Endothelial cell of umbilical vein (primary cell): Measurements from ENCODE around the gene FARP1. TPM values are rescaled to one million over a fixed set of nuclear protein-coding genes. Genes with fewer than 3 reads are reported as not detected.

Source experiments
- BruUV-seq: library from RNA; stranded (reverse); fragments of 400-500 nt; replicated peaks from 2 replicates; lab custom pipeline; 2021; lab: Mats Ljungman, UMichigan
- CTCF ChIA-PET: fragments of 300-600, 350-600 bp; sonication (Branson Sonifier 250); formaldehyde crosslinking; loops from one replicate; lab custom pipeline; 2021; ENCODE audit warnings: antibody characterized with exemption, inconsistent platforms; lab: Charles Lee
- POLR2A ChIA-PET: fragments of 300-600, 350-600 bp; sonication (Branson Sonifier 250); formaldehyde crosslinking; loops from one replicate; lab custom pipeline; 2021; ENCODE audit warnings: antibody characterized with exemption, inconsistent platforms; lab: Charles Lee
- DNase-seq: peaks from one replicate; pipeline ENCODE4 v3.0.0-alpha.2; 2011; ENCODE audit warnings: low read depth, low spot score
- FAIRE-seq: peaks from 2 replicates; lab custom pipeline; 2011; peaks lifted over from hg19 to GRCh38; lab: Jason Lieb, UNC
- H2AFZ ChIP-seq: 2 replicates; pipeline ENCODE4 v1.6.0; 2012; ENCODE audit warnings: low read depth, low read length, control low read depth, inconsistent platforms
- H3K27ac ChIP-seq: 2 replicates; pipeline ENCODE4 v1.5.1; 2011; ENCODE audit warnings: low read depth, mild to moderate bottlenecking, control low read depth, low read length, moderate library complexity; ENCODE audit not compliant: insufficient read depth
- H3K27me3 ChIP-seq, 2 experiments: 2 replicates each; pipeline versions ENCODE4 v1.6.0 to v1.6.1; 2011; ENCODE audit warnings: low read length in 2 of 2, mixed read lengths in 1 of 2; ENCODE audit not compliant: control insufficient read depth in 2 of 2, insufficient read depth in 2 of 2
- H3K36me3 ChIP-seq, 2 experiments: 2 replicates in 1 of 2; 3 replicates in 1 of 2; pipeline ENCODE4 v1.5.1; 2011; ENCODE audit warnings: low read length in 2 of 2, mild to moderate bottlenecking in 1 of 2, moderate library complexity in 1 of 2; ENCODE audit not compliant: control insufficient read depth in 2 of 2, insufficient read depth in 2 of 2; ENCODE audit errors: extremely low read depth in 1 of 2
- H3K4me1 ChIP-seq: 3 replicates; pipeline ENCODE4 v1.5.1; 2011; ENCODE audit warnings: mild to moderate bottlenecking, low read length; ENCODE audit not compliant: control insufficient read depth, insufficient read depth; ENCODE audit errors: extremely low read depth
- H3K4me2 ChIP-seq: 2 replicates; pipeline ENCODE4 v1.6.1; 2011; ENCODE audit warnings: low read length, control low read depth, mixed read lengths; ENCODE audit not compliant: insufficient read depth
- H3K4me3 ChIP-seq, 3 experiments: fragments of 200-600 bp in 1 of 3; sonication (generic), shearing (Covaris generic) in 1 of 3; replicated peaks in 1 of 3; 2 replicates each; pipeline ENCODE4 v1.5.1; 2011 to 2016; ENCODE audit warnings: control low read depth in 3 of 3, low read length in 3 of 3, mild to moderate bottlenecking in 2 of 3, inconsistent platforms in 1 of 3, low read depth in 1 of 3, moderate library complexity in 1 of 3; ENCODE audit not compliant: insufficient read depth in 1 of 3
- H3K79me2 ChIP-seq: 2 replicates; pipeline ENCODE4 v1.6.0; 2012; ENCODE audit warnings: low read length, inconsistent platforms; ENCODE audit not compliant: control insufficient read depth, insufficient read depth
- H3K9ac ChIP-seq: replicated peaks from 2 replicates; pipeline ENCODE3; 2011; ENCODE audit warnings: low read length, control low read depth; ENCODE audit not compliant: insufficient read depth; ENCODE audit errors: extremely low read depth
- H3K9me1 ChIP-seq: replicated peaks from 3 replicates; pipeline ENCODE4 v1.6.0; 2011; ENCODE audit warnings: mild to moderate bottlenecking, low read length; ENCODE audit not compliant: control insufficient read depth, insufficient read depth; ENCODE audit errors: extremely low read depth
- H3K9me3 ChIP-seq: replicated peaks from 2 replicates; pipeline ENCODE4 v1.5.1; 2012; ENCODE audit warnings: low read length, inconsistent platforms; ENCODE audit not compliant: control insufficient read depth, insufficient read depth
- H4K20me1 ChIP-seq: replicated peaks from 2 replicates; pipeline ENCODE3; 2011; ENCODE audit warnings: mild to moderate bottlenecking, low read length; ENCODE audit not compliant: control insufficient read depth, insufficient read depth; ENCODE audit errors: extremely low read depth
- CTCF ChIP-seq, 2 donors: IDR thresholded peaks; 1 replicate in 1 of 2; 2 replicates in 1 of 2; pipeline ENCODE4 v1.5.1; 2011; ENCODE audit warnings: low read length in 2 of 2, mild to moderate bottlenecking in 2 of 2, moderate library complexity in 2 of 2, control low read depth in 1 of 2, inconsistent platforms in 1 of 2, low read depth in 1 of 2; ENCODE audit not compliant: insufficient read depth in 1 of 2; ENCODE audit errors: extremely low read depth in 1 of 2
- EZH2 ChIP-seq: IDR thresholded peaks from 2 replicates; pipeline ENCODE4 v1.6.1; 2012; ENCODE audit warnings: borderline replicate concordance, low read depth, mild to moderate bottlenecking, moderate library complexity, low read length, inconsistent platforms; ENCODE audit not compliant: severe bottlenecking
- FOS ChIP-seq: IDR thresholded peaks from 2 replicates; pipeline ENCODE4 v1.6.1; 2011; ENCODE audit warnings: mild to moderate bottlenecking, low read length, moderate library complexity, borderline replicate concordance; ENCODE audit not compliant: insufficient read depth
- GATA2 ChIP-seq: IDR thresholded peaks from 2 replicates; pipeline ENCODE4 v1.7.0; 2011; ENCODE audit warnings: low read depth, mild to moderate bottlenecking, moderate library complexity, mixed read lengths, low read length; ENCODE audit not compliant: insufficient read length, insufficient read depth
- JUN ChIP-seq: IDR thresholded peaks from 2 replicates; pipeline ENCODE4 v1.6.1; 2011; ENCODE audit warnings: borderline replicate concordance, low read depth; ENCODE audit not compliant: insufficient read length, insufficient read depth
- MAX ChIP-seq: IDR thresholded peaks from 2 replicates; pipeline ENCODE4 v1.6.1; 2011; ENCODE audit not compliant: insufficient read depth, insufficient read length
- MYC ChIP-seq: IDR thresholded peaks from one replicate; pipeline ENCODE4 v1.6.1; 2011; ENCODE audit warnings: mild to moderate bottlenecking, low read depth, low read length
- POLR2A ChIP-seq: IDR thresholded peaks from 2 replicates; pipeline ENCODE4 v1.6.1; 2012; ENCODE audit warnings: low read depth, mild to moderate bottlenecking, control low read depth, low read length
- POLR2AphosphoS5 ChIP-seq: IDR thresholded peaks from 2 replicates; pipeline ENCODE4 v1.6.1; 2012; ENCODE audit warnings: low read depth, mild to moderate bottlenecking, control low read depth, low read length, moderate library complexity; ENCODE audit not compliant: insufficient read depth
- dilution Hi-C: fragments of 300-500 bp; cut with MboI; formaldehyde crosslinking; loops from one replicate; pipeline ENCODE4 v1.15.0; 2019; ENCODE audit warnings: low sequenced_read_pairs; ENCODE audit not compliant: extremely low pct_ligation_motif_present
- intact Hi-C: fragments of 100-400 bp; cut with micrococcal nuclease; formaldehyde crosslinking; loops from one replicate; pipeline ENCODE4 v1.10.0; 2022
- polyA plus RNA-seq, 4 experiments: library from polyadenylated mRNA; depleted of rRNA in 3 of 4; stranded (reverse) in 3 of 4; unstranded in 1 of 4; fragments of >200 nt; gene quantifications; 2 replicates each; pipeline versions ENCODE4 v1.2.1 to v1.2.3, GENCODE V29; 2011 to 2012; ENCODE audit warnings: missing spikeins in 1 of 4
- total RNA-seq: library from RNA; stranded (reverse); gene quantifications from 2 replicates; pipeline ENCODE4 v1.2.3, GENCODE V29; 2021

Gene FARP1
- total and polyA plus RNA-seq, 2 donors (not counting 3 experiments of a cell fraction or from before 2014, with no cell fraction given) = 19.0 to 77.7 TPM

- no TSS peak for BruUV-seq
- no peak overlapping the region for H3K4me3 ChIP-seq
- no peaks in the 10 kb centered on the region for H4K20me1 ChIP-seq
- intact Hi-C loops = no loop called here
- FAIRE-seq (no peak), DNase-seq (no peak)
- H3K9me3 ChIP-seq = no peaks in the 10 kb centered on the region
- CTCF ChIA-PET = no interaction called here
- H2AFZ ChIP-seq = no peak overlapping the region
- no peak overlapping the region for H3K9ac ChIP-seq
- dilution Hi-C loops = loop anchor here (25.0 kb wide), 1 partner anchor 234 kb away; no protein-coding TSS in a partner anchor
- H3K27me3 ChIP-seq = no peaks in the 10 kb centered on the region
- TF ChIP-seq JUN = no peak
- no peak for TF ChIP-seq GATA2
- no peak for TF ChIP-seq CTCF (IDR thresholded peaks at IDR 0.05; ENCODE audit: extremely low read depth in 1 of 2, insufficient read depth in 1 of 2, low read depth in 1 of 2, low read length in 2 of 2)
- no peak for TF ChIP-seq EZH2
- no peak for TF ChIP-seq MYC
- TF ChIP-seq POLR2AphosphoS5 = no peak
- TF ChIP-seq MAX = no peak
- no peak for TF ChIP-seq POLR2A
- TF ChIP-seq FOS = no peak
- no peak overlapping the region for H3K27ac ChIP-seq
- no peaks in the 10 kb centered on the region for H3K4me1 ChIP-seq
- POLR2A ChIA-PET = no interaction called here
- H3K79me2 ChIP-seq = no peaks in the 10 kb centered on the region
- H3K36me3 ChIP-seq = peaks cover 0 to 5% of the 10 kb centered on the region in 2 experiments
- no peaks in the 10 kb centered on the region for H3K9me1 ChIP-seq
- no peak overlapping the region for H3K4me2 ChIP-seq
These were observed 285.5 kb downstream of the FARP1 start for GRCh38 chr13:98428256-98428966.
